HEK293T (cell line): Measurements from ENCODE around the gene MPP3.

Source experiments
- CTCF ChIA-PET: fragments of 350-600 bp; formaldehyde crosslinking; extraction: SDS; loops from one replicate; lab custom pipeline; 2021; ENCODE audit warnings: antibody characterized with exemption, inconsistent platforms; lab: Yijun Ruan, JAX
- POLR2A ChIA-PET: fragments of 350-600 bp; formaldehyde crosslinking; extraction: SDS; loops from one replicate; lab custom pipeline; 2020; ENCODE audit warnings: antibody characterized with exemption, inconsistent platforms; lab: Yijun Ruan, JAX
- DNase-seq: peaks from one replicate; pipeline ENCODE4 v3.0.0; 2012; ENCODE audit warnings: mixed read lengths; ENCODE audit errors: extremely low spot score
- ARNT ChIP-seq: fragments of 450-650 bp; IDR thresholded peaks from 2 replicates; pipeline ENCODE4 v1.6.1; 2017; ENCODE audit warnings: mild to moderate bottlenecking
- BHLHE40 ChIP-seq: fragments of 450-650 bp; IDR thresholded peaks from 2 replicates; pipeline ENCODE4 v1.6.1; 2016; ENCODE audit warnings: mild to moderate bottlenecking, moderate library complexity, borderline replicate concordance
- CTBP1 ChIP-seq: fragments of 450-650 bp; IDR thresholded peaks from 2 replicates; pipeline ENCODE4 v1.6.1; 2016; ENCODE audit warnings: borderline replicate concordance
- ELF4 ChIP-seq: fragments of 450-650 bp; IDR thresholded peaks from 2 replicates; pipeline ENCODE4 v1.6.1; 2017; ENCODE audit warnings: antibody characterized with exemption
- FOXA1 ChIP-seq: fragments of 450-650 bp; IDR thresholded peaks from 2 replicates; pipeline ENCODE4 v1.6.1; 2016; ENCODE audit warnings: mild to moderate bottlenecking
- FOXK2 ChIP-seq: fragments of 450-650 bp; IDR thresholded peaks from 2 replicates; pipeline ENCODE4 v1.6.1; 2016; ENCODE audit warnings: mild to moderate bottlenecking
- FOXM1 ChIP-seq: fragments of 450-650 bp; IDR thresholded peaks from 2 replicates; pipeline ENCODE4 v1.6.1; 2017; ENCODE audit warnings: mild to moderate bottlenecking, borderline replicate concordance
- HDGF ChIP-seq: fragments of 450-650 bp; IDR thresholded peaks from 2 replicates; pipeline ENCODE4 v1.6.1; 2017; ENCODE audit warnings: antibody characterized with exemption, borderline replicate concordance
- L3MBTL2 ChIP-seq: fragments of 450-650 bp; conservative IDR thresholded peaks from 2 replicates; pipeline ENCODE4 v1.6.1; 2016; ENCODE audit warnings: mild to moderate bottlenecking
- LEF1 ChIP-seq: fragments of 450-650 bp; IDR thresholded peaks from 2 replicates; pipeline ENCODE4 v1.6.1; 2017; ENCODE audit warnings: mild to moderate bottlenecking, borderline replicate concordance
- NFRKB ChIP-seq: fragments of 450-650 bp; IDR thresholded peaks from 2 replicates; pipeline ENCODE4 v1.6.1; 2016; ENCODE audit warnings: mild to moderate bottlenecking, moderate library complexity
- PKNOX1 ChIP-seq: fragments of 450-650 bp; IDR thresholded peaks from 2 replicates; pipeline ENCODE4 v1.6.1; 2016
- SP1 ChIP-seq: fragments of 450-650 bp; IDR thresholded peaks from 2 replicates; pipeline ENCODE4 v1.6.1; 2017
- SUZ12 ChIP-seq: fragments of 450-650 bp; IDR thresholded peaks from 2 replicates; pipeline ENCODE4 v1.6.1; 2016; ENCODE audit warnings: mild to moderate bottlenecking
- TARDBP ChIP-seq: fragments of 450-650 bp; IDR thresholded peaks from 2 replicates; pipeline ENCODE4 v1.6.1; 2016
- ZNF384 ChIP-seq: fragments of 450-650 bp; IDR thresholded peaks from 2 replicates; pipeline ENCODE4 v1.6.1; 2016

MPP3 gene

GRCh38 chr17:43770957-43771356 is 62.0 kb downstream of the MPP3 start:
- TF ChIP-seq BHLHE40 (no peak), CTBP1 (no peak)
- ChIA-PET POLR2A (no interaction called here), CTCF (no interaction called here)
- no peak for DNase-seq

GRCh38 chr17:43769859-43770258 is 63.1 kb downstream of the MPP3 start:
- ChIA-PET POLR2A (no interaction called here), CTCF (interaction anchor here (1.1 kb wide), 1 partner anchor 75 kb away, joined by 3 read pairs; no protein-coding TSS in a partner anchor)
- DNase-seq = no peak
- TF ChIP-seq BHLHE40 = no peak
- TF ChIP-seq FOXM1 = no peak
- TF ChIP-seq SP1 = no peak

DNA sequence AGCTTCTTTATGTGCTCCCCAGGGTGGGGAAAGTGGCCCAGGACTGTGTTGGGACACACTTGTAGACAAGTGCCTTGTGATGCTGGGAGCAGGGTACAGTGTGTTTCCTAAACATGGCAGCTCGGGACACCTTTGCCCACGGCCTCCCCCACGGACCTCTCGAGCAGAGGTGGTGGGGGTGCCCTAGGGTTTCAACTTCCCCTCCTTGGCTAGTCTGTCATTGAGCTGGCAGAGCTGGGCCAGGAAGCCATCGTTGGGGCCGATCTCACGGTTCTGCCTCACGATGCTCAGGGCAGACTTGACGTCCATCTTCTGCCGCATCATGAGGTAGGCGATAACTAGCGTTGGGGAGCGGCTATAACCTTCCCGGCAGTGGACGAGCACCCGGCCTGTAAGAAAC is 63.5 kb downstream of the MPP3 start:
- DNase-seq = no peak
- ChIA-PET CTCF (interaction anchor here (1.1 kb wide), 1 partner anchor 75 kb away, joined by 3 read pairs; no protein-coding TSS in a partner anchor), POLR2A (no interaction called here)
- no peak for TF ChIP-seq SP1
- TF ChIP-seq L3MBTL2 = no peak
- TF ChIP-seq FOXK2 = no peak
- no peak for TF ChIP-seq BHLHE40
- TF ChIP-seq TARDBP = no peak
- no peak for TF ChIP-seq LEF1
- no peak for TF ChIP-seq ELF4
- TF ChIP-seq ARNT = no peak
- no peak for TF ChIP-seq NFRKB
- TF ChIP-seq PKNOX1 = no peak
- TF ChIP-seq FOXM1 = no peak

- POLR2A ChIA-PET = no interaction called here
- TF ChIP-seq CTBP1 = no peak
- TF ChIP-seq ARNT = no peak
- TF ChIP-seq ELF4 = no peak
- no peak for TF ChIP-seq LEF1
- TF ChIP-seq FOXM1 = no peak
- no peak for TF ChIP-seq FOXA1
- CTCF ChIA-PET = no interaction called here
- no peak for DNase-seq
Observed at GRCh38 chr17:43768943-43769342, 64.0 kb downstream of the MPP3 start.

DNA sequence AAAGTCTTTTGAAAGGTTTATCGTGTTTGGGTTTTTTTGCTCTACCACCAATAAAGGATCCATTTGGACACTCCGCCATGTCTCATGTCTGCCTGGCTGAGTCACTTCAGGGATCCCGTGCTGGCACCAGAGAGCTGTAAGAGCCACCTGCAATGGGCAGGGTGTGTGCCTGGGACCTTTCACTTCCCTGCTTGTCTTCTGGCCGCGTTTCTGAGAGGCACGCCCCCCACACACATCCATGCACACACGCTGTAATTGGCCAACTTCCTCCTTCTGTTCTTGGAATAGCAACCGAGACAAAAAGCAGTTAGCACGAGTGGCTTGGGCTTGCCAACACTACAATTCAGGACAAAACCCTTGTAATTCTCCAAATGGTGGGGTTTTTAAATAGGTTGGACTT is 64.6 kb downstream of the MPP3 start:
- ChIA-PET CTCF (interaction anchor here (2.9 kb wide), 1 partner anchor 78 kb away, joined by 15 read pairs; the partner anchor contains the start of gene CD300LG), POLR2A (no interaction called here)
- no peak for TF ChIP-seq SUZ12
- TF ChIP-seq TARDBP = no peak
- no peak for TF ChIP-seq ELF4
- DNase-seq = no peak

- no peak for DNase-seq
- ChIA-PET POLR2A (interaction anchor here (1.3 kb wide), 1 partner anchor 11 kb away, joined by 6 read pairs; the partner anchor contains the start of gene DUSP3), CTCF (interaction anchor here (0.6 to 3.3 kb wide), 7 partner anchors 9 to 79 kb away, joined by 3 to 23 read pairs (median 3); partner anchors contain the start of gene CD300LG)
- TF ChIP-seq TARDBP (no peak), ARNT (no peak), FOXA1 (no peak), FOXM1 (no peak), L3MBTL2 (no peak), ELF4 (no peak), NFRKB (no peak), LEF1 (no peak), SUZ12 (no peak)
Observed at GRCh38 chr17:43767713-43768059, 65.3 kb downstream of the MPP3 start.

GRCh38 chr17:43767053-43767712 is 65.8 kb downstream of the MPP3 start:
- no peak for DNase-seq
- TF ChIP-seq SUZ12 (no peak), HDGF (no peak), BHLHE40 (no peak), TARDBP (no peak), SP1 (no peak), FOXM1 (no peak), ARNT (no peak), LEF1 (no peak), PKNOX1 (no peak), ZNF384 (no peak), NFRKB (no peak), CTBP1 (no peak), FOXA1 (no peak), ELF4 (no peak), FOXK2 (no peak), L3MBTL2 (no peak)
- CTCF ChIA-PET = interaction anchor here (0.5 to 3.3 kb wide), 11 partner anchors 9 to 242 kb away, joined by 3 to 23 read pairs (median 3); partner anchors contain the start of gene CD300LG
- POLR2A ChIA-PET = interaction anchor here (1.3 kb wide), 1 partner anchor 12 kb away, joined by 6 read pairs; the partner anchor contains the start of gene DUSP3
